ENCODE results near the gene SPEG.

GRCh38 chr2:219538504-219538951 is 103.9 kb downstream of the SPEG start:
- TF ChIP-seq CTCF (CRISPR knock-in tag; IDR thresholded peaks at IDR 0.05) (no peak), KLF15 (CRISPR knock-in tag; IDR thresholded peaks at IDR 0.05; ENCODE audit: borderline replicate concordance) (no peak), E2F1 (CRISPR knock-in tag; IDR thresholded peaks at IDR 0.05) (no peak), CREM (IDR thresholded peaks at IDR 0.05) (no peak), CREM (CRISPR knock-in tag; IDR thresholded peaks at IDR 0.05) (no peak), SIX1 (CRISPR knock-in tag; IDR thresholded peaks at IDR 0.05; ENCODE audit: borderline replicate concordance) (no peak), NR3C1 (CRISPR knock-in tag; IDR thresholded peaks at IDR 0.05) (no peak)
